GM20431 (cell line): ENCODE measurements around the gene ZNF467.

Experiments
- in situ Hi-C: fragments of 300-500 bp; cut with MseI, MboI; formaldehyde crosslinking; loops from one replicate; pipeline ENCODE4 v1.15.0; 2020; ENCODE audit warnings: low sequenced_read_pairs; ENCODE audit not compliant: unreplicated experiment

Gene ZNF467

GRCh38 chr7:149811221-149811620, 37.8 kb upstream of the ZNF467 start:
- in situ Hi-C loops = no loop called here

- in situ Hi-C loops = no loop called here
Measured at GRCh38 chr7:149809215-149809614, 35.8 kb upstream of the ZNF467 start.

GRCh38 chr7:149808311-149808710, 34.9 kb upstream of the ZNF467 start:
- in situ Hi-C loops = no loop called here

- in situ Hi-C loops = no loop called here
Measured at GRCh38 chr7:149806726-149807125, 33.3 kb upstream of the ZNF467 start.

- in situ Hi-C loops = no loop called here
Measured at GRCh38 chr7:149804106-149804505, 30.7 kb upstream of the ZNF467 start.

- in situ Hi-C loops = no loop called here
Measured at GRCh38 chr7:149803551-149804074, 30.2 kb upstream of the ZNF467 start.

GRCh38 chr7:149802966-149803365, 29.6 kb upstream of the ZNF467 start:
- in situ Hi-C loops = no loop called here

GRCh38 chr7:149801816-149802215, 28.4 kb upstream of the ZNF467 start:
- in situ Hi-C loops = no loop called here

- in situ Hi-C loops = no loop called here
Measured at GRCh38 chr7:149801002-149801566, 27.7 kb upstream of the ZNF467 start.

GRCh38 chr7:149800169-149800555, 26.8 kb upstream of the ZNF467 start:
- in situ Hi-C loops = no loop called here

- in situ Hi-C loops = no loop called here
Measured at GRCh38 chr7:149799397-149800168, 26.2 kb upstream of the ZNF467 start.

- in situ Hi-C loops = no loop called here
Measured at GRCh38 chr7:149797771-149798170, 24.4 kb upstream of the ZNF467 start.

GRCh38 chr7:149796287-149796860, 23.0 kb upstream of the ZNF467 start:
- in situ Hi-C loops = no loop called here

- in situ Hi-C loops = no loop called here
Measured at GRCh38 chr7:149795126-149795525, 21.7 kb upstream of the ZNF467 start.

GRCh38 chr7:149794661-149795060, 21.3 kb upstream of the ZNF467 start:
- in situ Hi-C loops = no loop called here

GRCh38 chr7:149793261-149793660, 19.9 kb upstream of the ZNF467 start:
- in situ Hi-C loops = no loop called here

- in situ Hi-C loops = no loop called here
Measured at GRCh38 chr7:149792220-149792595, 18.8 kb upstream of the ZNF467 start.

- in situ Hi-C loops = no loop called here
Measured at GRCh38 chr7:149791411-149792219, 18.2 kb upstream of the ZNF467 start.

GRCh38 chr7:149790754-149791360, 17.5 kb upstream of the ZNF467 start:
- in situ Hi-C loops = no loop called here

- in situ Hi-C loops = no loop called here
Measured at GRCh38 chr7:149790146-149790548, 16.8 kb upstream of the ZNF467 start.
